Astrocyte (in vitro differentiated cells and primary cell): ENCODE results near the gene TACR2.

ENCODE experiments used
- EZH2 ChIP-seq: IDR thresholded peaks from 2 replicates; pipeline ENCODE4 v1.6.1; 2012; ENCODE audit warnings: mild to moderate bottlenecking, low read length, inconsistent platforms; ENCODE audit not compliant: insufficient read depth
- TF ChIP-seq, protein P1 (sequence below): IDR thresholded peaks from 2 replicates; pipeline ENCODE4 v1.5.1; 2011; ENCODE audit warnings: low read depth, mild to moderate bottlenecking, inconsistent platforms, low read length, moderate library complexity; ENCODE audit not compliant: insufficient read depth

DNA sequence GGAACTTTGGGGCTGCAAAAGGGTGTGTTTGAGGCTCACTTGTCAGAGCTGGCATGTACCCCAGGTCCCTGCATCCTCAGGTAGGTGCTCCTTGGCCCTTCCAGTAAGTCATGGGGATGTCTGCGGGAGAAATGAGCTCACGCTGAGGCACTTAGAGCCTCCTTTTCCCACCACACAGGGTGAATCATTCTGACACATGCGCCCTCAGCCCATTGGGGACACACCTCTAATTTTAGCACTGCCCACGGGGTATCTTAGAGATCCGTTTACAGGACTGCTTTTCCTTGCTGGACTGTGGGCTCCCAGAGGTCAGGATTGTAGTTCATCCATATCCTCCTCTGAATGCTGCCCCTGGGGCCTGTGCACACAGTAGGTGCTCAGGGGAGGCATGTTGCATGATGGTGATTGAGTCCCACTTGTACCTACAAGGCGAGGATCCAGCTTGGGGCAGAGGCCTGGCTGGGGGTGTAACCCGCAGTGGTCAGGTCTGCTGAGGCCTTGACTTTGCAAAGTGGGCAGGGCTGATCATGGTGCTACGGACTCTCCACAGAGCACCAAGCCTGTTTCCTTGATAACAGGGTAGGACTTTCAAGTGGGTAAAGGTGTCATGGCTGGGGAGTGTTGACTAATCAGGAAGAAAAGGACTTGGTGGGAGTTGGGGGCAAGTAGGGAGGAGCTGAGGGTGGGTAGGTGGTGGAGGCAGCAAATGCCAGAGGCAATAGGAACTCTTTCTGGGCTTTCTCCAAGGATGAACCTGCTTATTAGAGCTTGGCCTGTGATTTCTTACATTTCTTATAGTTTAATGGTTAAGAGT lies 40.4 kb upstream of the TACR2 start:
- TF ChIP-seq, protein P1, sequence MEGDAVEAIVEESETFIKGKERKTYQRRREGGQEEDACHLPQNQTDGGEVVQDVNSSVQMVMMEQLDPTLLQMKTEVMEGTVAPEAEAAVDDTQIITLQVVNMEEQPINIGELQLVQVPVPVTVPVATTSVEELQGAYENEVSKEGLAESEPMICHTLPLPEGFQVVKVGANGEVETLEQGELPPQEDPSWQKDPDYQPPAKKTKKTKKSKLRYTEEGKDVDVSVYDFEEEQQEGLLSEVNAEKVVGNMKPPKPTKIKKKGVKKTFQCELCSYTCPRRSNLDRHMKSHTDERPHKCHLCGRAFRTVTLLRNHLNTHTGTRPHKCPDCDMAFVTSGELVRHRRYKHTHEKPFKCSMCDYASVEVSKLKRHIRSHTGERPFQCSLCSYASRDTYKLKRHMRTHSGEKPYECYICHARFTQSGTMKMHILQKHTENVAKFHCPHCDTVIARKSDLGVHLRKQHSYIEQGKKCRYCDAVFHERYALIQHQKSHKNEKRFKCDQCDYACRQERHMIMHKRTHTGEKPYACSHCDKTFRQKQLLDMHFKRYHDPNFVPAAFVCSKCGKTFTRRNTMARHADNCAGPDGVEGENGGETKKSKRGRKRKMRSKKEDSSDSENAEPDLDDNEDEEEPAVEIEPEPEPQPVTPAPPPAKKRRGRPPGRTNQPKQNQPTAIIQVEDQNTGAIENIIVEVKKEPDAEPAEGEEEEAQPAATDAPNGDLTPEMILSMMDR, result no peak
- no peak for TF ChIP-seq EZH2
